Glutamatergic neuron (in vitro differentiated cells): ENCODE measurements around the gene HEPN1. TPM values are rescaled to one million over a fixed set of nuclear protein-coding genes. Genes with fewer than 3 reads are reported as not detected.
A peak's percentile ranks its signal among the peaks of the same experiment; 100 is the strongest.
"Not testable (repeated sequence)": the region's sequence is repeated elsewhere in the genome, so short reads cannot be mapped to it uniquely, and the experiment has no call there.

Experiments
- DNase-seq: peaks from one replicate; pipeline ENCODE4 v3.0.0; 2022
- H3K27ac Mint-ChIP-seq: one replicate; pipeline ENCODE4 v1.8.0; 2020; ENCODE audit warnings: mild to moderate bottlenecking, mixed read lengths, inconsistent platforms; ENCODE audit not compliant: unreplicated experiment
- H3K27me3 Mint-ChIP-seq: one replicate; pipeline ENCODE4 v1.8.0; 2020; ENCODE audit warnings: mild to moderate bottlenecking, moderate library complexity, mixed read lengths, inconsistent platforms; ENCODE audit not compliant: unreplicated experiment
- H3K36me3 Mint-ChIP-seq: one replicate; pipeline ENCODE4 v1.8.0; 2020; ENCODE audit warnings: mild to moderate bottlenecking, mixed read lengths, inconsistent platforms; ENCODE audit not compliant: unreplicated experiment
- H3K4me1 Mint-ChIP-seq: one replicate; pipeline ENCODE4 v1.8.0; 2020; ENCODE audit warnings: mild to moderate bottlenecking, low read depth, mixed read lengths, inconsistent platforms; ENCODE audit not compliant: unreplicated experiment
- H3K4me3 Mint-ChIP-seq: one replicate; pipeline ENCODE4 v1.8.0; 2020; ENCODE audit warnings: mild to moderate bottlenecking, mixed read lengths, inconsistent platforms; ENCODE audit not compliant: unreplicated experiment
- H3K9me3 Mint-ChIP-seq: one replicate; pipeline ENCODE4 v1.8.0; 2020; ENCODE audit warnings: mild to moderate bottlenecking, moderate library complexity, mixed read lengths, inconsistent platforms; ENCODE audit not compliant: unreplicated experiment
- CTCF ChIP-seq: fragments of 200-600 bp; sonication (generic); IDR thresholded peaks from one replicate; pipeline ENCODE4 v1.5.0; 2021; ENCODE audit not compliant: partially characterized antibody, unreplicated experiment
- total RNA-seq: library from RNA; stranded (reverse); fragmentation: NEBNext Ultra II Directional; extraction: Animal tissue kit (Norgen Biotek cat#: 25700); gene quantifications from one replicate; pipeline ENCODE4 v1.2.1, GENCODE V29; 2021; ENCODE audit not compliant: unreplicated experiment

HEPN1 gene
- total RNA-seq, 1 donor from 2014 or later, result not detected

DNA sequence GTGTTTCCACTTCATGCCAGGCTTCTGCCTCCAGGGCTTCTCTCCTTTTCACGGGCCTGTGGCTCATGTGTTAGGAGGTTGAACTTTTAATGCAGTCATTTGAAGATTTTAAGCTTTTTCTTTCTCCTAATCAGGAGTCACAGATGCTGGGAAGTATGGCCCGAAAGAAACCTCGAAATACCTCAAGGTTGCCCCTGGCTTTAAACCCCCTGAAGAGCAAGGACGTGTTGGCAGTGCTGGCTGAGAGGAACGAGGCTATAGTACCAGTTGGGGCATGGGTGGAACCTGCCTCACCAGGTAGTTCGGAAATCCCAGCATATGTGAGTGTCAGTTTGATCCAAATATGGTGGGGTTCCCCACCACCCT, 35.5 kb downstream of the HEPN1 start:
- no peaks in the 10 kb centered on the region for H3K9me3 Mint-ChIP-seq
- DNase-seq, result no peak
- H3K27me3 Mint-ChIP-seq, result peaks cover 2% of the 10 kb centered on the region
- H3K27ac Mint-ChIP-seq, result no peak overlapping the region
- TF ChIP-seq CTCF, result no peak
- no peaks in the 10 kb centered on the region for H3K4me1 Mint-ChIP-seq
- no peak overlapping the region for H3K4me3 Mint-ChIP-seq
- H3K36me3 Mint-ChIP-seq, result no peaks in the 10 kb centered on the region

DNA sequence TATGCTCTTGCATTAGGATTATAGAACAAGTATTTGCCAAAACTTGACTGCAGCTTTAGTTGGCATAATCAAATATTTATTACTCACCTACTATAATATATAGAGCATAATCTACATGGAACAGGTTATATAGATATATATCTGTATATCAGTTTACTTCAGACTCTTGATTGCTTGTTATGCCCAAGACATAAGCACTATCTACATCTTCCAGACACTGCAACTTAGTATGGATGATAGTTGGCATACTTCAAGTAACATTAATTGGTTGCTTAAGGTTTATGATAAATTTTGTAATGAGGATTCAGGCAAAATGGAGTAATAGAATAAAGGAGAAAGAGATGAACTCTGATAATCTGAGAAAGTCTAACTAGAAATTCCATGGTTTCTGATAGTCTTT, 36.0 kb downstream of the HEPN1 start:
- Mint-ChIP-seq H3K27me3 (peaks cover 2% of the 10 kb centered on the region), H3K27ac (no peak overlapping the region), H3K36me3 (no peaks in the 10 kb centered on the region), H3K9me3 (no peaks in the 10 kb centered on the region), H3K4me3 (no peak overlapping the region), H3K4me1 (no peaks in the 10 kb centered on the region)
- no peak for DNase-seq
- TF ChIP-seq CTCF, result no peak

DNA sequence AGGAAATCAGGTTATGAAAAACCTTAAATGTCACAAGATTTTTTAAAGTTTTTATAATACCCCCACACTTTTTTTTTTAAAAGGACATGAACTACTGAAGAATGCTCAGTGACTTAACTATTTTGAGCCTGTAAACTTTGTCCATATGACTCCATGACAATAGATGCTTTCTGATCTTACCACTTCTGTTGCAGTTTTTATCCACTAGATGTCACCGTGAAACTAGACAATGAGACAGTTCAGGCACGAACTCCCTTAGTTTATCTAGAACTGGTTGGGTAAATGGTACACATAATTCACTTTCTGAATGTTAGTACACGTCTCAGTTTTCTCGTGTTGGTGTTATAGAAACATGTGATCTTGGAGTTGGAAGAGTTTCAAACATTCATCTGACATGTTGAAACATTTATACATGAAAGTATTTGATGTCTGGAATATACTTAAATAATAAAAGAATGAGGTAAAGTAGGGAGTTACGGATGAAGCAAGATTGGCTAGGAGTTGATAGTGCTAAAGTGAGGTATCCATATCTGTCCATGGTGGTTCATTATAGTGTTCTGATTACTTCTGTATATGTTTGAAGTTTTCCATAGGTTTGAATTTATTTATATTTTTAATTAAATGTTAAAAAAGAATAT, 43.0 kb downstream of the HEPN1 start:
- no peak overlapping the region for H3K27ac Mint-ChIP-seq
- H3K36me3 Mint-ChIP-seq, result no peaks in the 10 kb centered on the region
- H3K9me3 Mint-ChIP-seq, result no peaks in the 10 kb centered on the region
- no peaks in the 10 kb centered on the region for H3K4me1 Mint-ChIP-seq
- no peak overlapping the region for H3K4me3 Mint-ChIP-seq
- H3K27me3 Mint-ChIP-seq, result no peaks in the 10 kb centered on the region
- peak; percentile 22 for TF ChIP-seq CTCF
- DNase-seq, result no peak

GRCh38 chr11:124968197-124968596, 49.1 kb downstream of the HEPN1 start:
- not testable (repeated sequence) for H3K36me3 Mint-ChIP-seq, DNase-seq, H3K27me3 Mint-ChIP-seq, H3K9me3 Mint-ChIP-seq, H3K4me1 Mint-ChIP-seq, H3K4me3 Mint-ChIP-seq, H3K27ac Mint-ChIP-seq

Other genes starting within 250 kb of the HEPN1 start
- 4.5 TPM for gene SIAE, start 245.5 kb upstream of the HEPN1 start, total RNA-seq
- gene SPA17, start 245.3 kb upstream of the HEPN1 start, total RNA-seq, result 4.6 TPM
- 28.9 TPM for gene NRGN, start 179.3 kb upstream of the HEPN1 start, total RNA-seq
- gene VSIG2, start 167.0 kb upstream of the HEPN1 start, total RNA-seq, result not detected
- 0.54 TPM for gene ESAM, start 157.0 kb upstream of the HEPN1 start, total RNA-seq
- gene MSANTD2, start 118.8 kb upstream of the HEPN1 start, total RNA-seq, result 22.8 TPM
- 5.9 TPM for gene ROBO3, start 53.8 kb upstream of the HEPN1 start, total RNA-seq
- not detected for gene ROBO4, start 21.4 kb upstream of the HEPN1 start, total RNA-seq
- gene HEPACAM, start 16.8 kb downstream of the HEPN1 start, total RNA-seq, result not detected
- 2.8 TPM for gene CCDC15, start 35.0 kb downstream of the HEPN1 start, total RNA-seq
- 0.74 TPM for gene SLC37A2, start 144.1 kb downstream of the HEPN1 start, total RNA-seq
- 15.8 TPM for gene TMEM218, start 192.4 kb downstream of the HEPN1 start, total RNA-seq
- gene PKNOX2, start 245.5 kb downstream of the HEPN1 start, total RNA-seq, result 8.7 TPM